HG02885 (cell line): ENCODE results near the gene PHF20.
A peak's percentile ranks its signal among the peaks of the same experiment; 100 is the strongest.
"Not testable (repeated sequence)": the region's sequence is repeated elsewhere in the genome, so short reads cannot be mapped to it uniquely, and the experiment has no call there.

Source experiments
- ATAC-seq: cut with Tn5 transposase; IDR thresholded peaks from one replicate; pipeline ENCODE4 v1.9.1; 2021; ENCODE audit warnings: mild to moderate bottlenecking; ENCODE audit not compliant: unreplicated experiment, poor library complexity

The PHF20 gene

DNA sequence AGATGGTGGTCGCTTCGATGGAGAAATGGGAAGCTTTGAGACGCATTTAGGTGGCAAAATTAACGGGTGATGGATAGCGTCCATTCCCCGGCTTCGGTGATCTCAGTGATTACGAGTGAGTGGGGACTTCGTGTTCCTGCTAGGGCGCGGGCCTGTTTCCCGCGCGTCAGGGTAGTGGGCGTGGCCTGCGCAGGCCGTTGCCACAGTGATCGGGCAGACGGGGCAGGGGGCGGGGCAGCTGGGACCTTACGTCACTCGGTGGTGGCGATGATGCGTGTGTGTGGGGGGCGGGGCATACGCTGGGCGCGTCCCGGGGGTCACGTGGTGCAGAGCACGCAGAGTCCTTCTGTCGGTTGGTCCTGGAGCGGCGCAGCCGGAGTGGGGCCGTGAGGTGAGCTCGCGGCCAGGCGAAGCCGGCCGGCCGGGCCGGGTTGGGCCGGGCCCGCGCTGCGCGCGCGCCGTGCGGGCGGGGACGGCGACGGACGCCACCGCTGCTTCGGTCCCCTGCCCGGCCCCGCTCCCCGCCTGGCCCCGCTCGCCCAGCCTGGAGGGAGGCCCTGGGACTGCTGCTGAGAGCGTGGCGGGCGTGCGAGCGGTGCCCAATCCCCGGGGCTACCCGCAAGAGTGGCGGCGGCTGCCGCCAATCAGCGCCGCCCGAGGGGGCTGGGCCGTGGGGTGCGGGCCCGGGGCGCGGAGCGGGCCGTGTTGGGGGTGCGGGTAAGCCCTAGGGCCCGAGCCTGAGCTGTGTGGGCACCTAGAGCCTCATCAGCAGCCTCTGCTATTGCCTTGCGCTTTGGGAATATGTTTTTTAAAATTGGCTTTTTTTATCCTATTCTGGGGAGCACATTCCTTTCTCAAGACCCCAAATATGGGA lies at the start of gene PHF20:
PHF20 (plus strand) TSS at position 327 of the 874 bp plus-strand sequence. CDS start 29,508 bp downstream, outside the sequence.
- peak; percentile 86 for ATAC-seq

DNA sequence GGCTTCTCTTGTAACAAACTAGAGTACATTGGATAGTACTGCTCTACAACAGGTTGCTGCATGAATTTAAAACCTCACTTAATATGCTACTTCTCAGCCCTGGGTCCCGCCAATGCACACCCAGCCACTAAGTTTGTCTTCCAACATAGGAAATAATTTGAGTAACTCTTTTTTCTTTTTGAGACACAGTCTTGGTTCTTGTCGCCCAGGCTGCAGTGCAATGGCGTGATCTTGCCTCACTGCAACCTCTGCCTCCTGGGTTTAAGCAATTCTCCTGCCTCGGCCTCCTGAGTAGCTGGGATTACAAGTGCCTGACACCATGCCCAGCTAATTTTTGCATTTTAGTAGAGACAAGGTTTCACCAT lies 48.6 kb upstream of the PHF20 start:
- ATAC-seq, result not testable (repeated sequence)

DNA sequence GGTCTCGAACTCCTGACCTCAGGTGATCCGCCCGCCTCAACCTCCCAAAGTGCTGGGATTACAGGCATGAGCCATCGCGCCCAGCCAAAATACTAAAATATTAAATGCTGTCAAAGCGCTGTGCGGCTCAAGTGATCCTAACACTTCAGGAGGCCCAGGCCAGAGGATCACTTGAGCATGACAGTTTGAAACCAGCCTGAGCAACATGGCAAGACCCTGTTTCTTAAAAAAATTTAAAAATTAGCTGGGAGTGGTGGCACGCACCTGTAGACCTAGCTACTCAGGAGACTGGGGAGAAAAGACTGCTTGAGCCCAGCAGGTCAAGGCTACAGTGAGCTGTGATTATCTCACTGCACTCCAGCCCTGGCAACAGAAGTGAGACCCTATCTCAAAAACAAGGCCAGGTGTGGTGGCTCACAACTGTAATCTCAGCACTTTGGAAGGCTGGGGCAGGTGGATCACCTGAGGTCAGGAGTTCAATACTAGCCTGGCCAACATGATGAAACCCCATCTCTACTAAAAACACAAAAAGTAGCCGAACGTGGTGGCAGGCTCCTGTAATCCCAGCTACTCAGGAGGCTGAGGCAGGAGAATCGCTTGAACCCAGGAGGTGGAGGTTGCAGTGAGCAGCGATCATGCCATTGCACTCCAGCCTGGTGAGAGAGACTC lies 48.0 kb upstream of the PHF20 start:
- ATAC-seq, result not testable (repeated sequence)

DNA sequence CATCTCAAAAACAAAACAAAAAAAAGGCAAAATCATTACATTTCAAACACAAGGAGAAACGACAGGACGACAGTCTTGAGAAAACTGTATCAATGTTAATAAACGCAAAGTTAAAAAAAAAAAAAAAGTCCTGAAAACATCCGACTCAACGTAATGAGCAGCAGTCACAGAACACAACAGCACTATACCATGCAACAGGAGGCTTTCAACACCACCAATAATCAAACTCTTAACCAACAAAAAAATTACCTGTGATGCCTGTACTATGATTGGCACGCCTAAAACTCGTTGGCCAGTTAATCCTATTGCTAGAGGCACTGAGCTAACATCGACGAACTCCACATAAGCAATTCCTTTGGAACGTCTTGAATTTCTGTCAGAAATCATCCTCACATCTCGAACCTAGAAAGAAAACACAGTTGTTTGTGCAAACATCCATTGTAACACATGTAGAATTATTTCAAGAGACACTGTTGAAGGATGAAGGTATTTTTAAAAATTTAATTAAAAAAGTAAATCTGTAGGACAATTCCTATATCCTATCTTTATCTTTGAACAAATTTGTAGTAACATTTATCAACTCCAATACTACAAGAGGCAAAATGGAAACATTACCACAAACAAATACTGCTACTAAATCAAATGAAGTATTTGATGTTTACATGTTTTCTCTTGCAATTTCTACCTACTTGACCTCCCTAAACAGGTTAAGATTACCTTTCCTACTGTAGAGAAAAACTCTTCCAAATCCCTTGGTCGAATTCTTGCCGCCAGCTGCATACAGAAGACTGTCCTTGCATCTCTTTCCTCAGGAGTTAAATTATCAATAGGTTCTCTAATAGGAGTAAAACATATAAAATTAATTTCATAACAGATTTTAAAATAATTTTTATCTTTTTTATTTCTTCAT lies 47.2 kb upstream of the PHF20 start:
- no peak for ATAC-seq

DNA sequence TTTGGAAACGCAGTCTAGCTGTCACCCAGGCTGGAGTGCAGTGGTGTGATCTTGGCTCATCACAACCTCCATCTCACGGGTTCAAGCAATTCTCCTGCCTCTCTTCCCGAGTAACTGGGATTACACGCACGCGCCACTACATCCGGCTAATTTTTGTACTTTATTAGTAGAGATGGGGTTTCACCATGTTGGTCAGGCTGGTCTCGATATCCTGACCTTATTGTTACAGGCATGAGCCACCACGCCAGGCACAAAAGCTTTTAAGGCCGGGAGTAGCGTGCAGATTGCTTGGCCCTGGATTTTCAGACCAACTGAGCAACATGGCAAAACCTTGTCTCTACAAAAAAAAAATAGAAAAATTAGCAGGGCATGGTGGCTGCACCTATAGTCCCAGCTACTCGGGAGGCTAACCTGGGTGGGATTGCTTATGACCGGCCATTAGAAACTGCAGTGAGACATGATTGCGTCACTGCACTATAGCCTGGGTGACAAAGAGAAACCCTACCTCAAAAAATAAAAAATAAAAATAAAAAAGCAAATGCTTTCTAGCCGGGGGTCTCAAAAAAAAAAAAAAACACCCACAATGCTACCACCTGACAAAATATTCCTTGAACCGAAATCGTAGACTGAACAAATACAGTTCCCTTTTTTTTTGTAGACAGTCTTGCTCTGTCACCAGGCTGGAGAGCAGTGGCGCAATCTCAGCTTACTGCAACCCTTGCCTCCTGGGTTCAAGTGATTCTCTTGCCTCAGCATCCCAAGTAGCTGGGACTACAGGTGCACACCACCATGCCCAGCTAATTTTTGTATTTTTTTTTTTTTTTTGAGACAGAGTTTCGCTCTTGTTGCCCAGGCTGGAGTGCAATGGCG lies 44.7 kb upstream of the PHF20 start:
- ATAC-seq, result no peak

DNA sequence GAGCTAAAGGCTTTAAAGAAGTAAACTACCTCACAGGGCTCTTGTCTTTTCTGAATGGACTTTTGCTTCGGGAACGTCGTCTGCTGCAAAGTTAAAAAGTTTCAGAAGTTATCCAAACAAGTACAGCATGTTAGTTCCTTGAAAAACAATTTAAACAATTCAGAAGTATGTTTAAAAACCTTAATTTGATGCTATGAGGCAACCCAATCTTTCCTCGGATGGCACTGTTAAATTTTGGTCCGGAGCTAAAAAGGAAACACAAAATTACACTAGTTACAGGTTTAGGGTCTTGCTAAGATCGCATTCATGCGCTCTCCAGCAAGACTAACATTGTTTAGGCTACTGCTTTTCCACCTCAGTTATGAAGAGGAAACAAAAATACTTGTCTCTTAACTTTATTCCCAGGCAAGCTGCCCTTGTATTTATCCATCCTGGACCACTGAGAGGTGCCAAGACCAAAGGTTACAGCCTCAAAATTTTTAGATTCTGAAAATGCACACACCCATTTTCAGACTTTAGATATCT lies 42.5 kb upstream of the PHF20 start:
- no peak for ATAC-seq

DNA sequence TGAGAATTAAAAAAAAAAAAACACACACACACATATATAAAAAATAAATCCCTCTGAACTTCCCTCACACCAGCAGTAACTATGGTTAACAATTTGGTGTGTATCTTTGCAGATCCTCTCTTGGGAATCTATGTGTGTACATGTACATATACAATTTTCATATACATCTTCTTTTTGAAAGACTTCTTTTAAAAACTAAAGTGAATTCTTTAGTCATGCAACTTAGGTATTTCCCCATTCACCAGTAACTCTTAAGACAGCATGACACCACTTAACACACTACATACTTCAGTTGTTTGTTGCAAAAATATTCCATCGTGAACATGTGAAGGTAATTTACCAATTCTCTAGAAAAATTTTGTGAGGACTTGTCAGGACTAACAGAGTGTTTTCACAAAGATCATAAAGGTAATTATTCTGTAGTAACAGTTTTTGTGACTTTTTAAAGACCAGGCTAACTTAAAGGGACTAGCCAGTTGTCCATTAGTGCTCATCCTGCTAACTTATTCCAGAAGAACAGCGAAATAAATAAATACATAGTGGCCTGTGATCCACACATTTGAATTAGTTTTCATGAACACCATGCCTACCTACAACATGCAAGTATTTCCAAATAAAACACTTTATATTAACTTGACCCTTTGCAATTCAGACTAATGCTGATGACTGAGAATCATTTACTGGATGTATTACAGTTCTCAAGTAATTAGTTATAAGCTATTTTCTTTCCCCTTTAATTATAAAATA lies 41.8 kb upstream of the PHF20 start:
- no peak for ATAC-seq

DNA sequence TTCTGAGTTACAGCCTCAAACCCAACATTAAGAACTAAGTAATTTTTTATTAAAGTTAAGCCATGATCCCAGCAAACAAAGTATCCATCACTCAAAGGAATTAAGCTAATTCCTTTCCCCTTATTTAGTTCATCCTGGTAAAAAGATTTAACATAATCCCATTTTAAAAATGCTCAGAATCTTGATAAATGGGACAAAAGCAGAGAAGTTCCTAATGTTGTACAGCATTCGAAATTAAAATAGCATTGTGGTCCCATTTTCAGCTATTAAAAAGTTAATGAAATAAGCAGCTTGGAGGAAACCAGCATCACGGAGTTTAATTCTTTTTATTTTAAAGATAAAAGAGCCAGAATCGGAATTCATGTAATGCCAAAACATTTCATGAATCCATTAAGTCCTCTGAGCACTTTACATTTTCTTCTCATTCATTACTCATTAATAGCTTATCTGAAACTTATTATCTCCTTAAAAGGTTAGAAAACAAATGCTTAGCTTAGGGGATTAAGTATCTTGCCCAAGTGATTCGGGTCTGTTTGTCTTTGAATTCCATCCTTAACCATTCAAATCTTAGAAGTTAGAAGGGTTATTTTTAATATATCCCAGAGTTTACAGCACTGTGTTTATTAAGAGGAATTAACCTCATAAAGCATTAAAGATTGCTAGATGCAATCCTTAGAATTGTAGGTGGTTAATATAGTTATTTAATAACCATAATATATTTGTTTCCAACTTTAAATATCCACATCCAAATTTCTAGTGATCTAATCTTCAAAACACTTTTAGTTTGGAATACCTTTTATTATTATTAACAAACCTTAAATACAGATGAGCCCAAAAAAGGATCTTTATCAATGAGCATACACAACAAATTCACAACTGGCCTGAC lies 41.0 kb upstream of the PHF20 start:
- ATAC-seq, result no peak

DNA sequence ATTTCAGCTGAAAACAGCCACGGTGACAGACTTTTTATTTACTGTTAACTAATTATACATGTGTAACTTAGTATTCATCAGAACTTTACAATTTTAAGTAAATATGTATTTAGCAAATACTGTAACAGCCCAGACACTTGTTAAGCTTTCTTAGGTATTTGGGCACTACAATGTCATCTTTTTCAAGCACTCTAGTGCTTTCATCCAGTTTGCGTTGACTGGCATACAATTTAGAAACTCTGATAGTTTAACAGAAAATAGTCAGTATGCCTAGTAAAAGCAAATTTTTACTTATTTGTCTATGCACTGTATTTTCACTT lies 40.4 kb upstream of the PHF20 start:
- no peak for ATAC-seq

DNA sequence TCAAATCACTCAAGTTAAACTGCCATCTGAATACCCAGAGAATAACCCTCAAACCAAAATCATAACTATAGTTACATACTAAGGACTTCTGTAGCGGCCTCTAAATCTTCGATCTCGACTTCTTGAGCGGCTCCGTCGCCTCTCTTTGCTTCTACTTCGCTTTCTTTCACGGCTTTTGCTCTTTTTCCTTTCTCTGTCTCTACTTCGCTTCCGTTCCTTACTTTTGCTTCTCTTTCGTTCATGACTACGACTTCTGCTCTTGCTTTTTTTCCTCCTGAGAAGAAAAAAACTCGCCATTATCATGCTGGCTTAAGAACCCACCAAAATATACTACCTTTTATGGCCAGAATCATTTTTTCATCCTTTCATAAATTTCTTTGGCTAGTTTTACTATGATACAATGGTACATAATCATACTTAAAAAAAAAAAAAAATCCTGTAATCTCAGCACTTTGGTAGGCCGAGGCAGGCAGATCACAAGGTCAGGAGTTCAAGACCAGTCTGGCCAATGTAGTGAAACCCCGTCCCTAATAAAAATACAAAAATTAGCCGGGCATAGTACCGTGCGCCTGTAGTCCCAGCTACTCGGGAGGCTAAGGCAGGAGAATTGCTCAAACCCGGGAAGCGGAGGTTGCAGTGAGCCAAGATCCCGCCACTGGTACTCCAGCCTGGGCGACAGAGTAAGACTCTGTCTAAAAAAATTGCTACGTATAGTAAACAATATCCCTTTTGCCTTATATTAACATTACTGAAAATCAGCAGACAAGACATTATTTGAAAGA lies 39.8 kb upstream of the PHF20 start:
- ATAC-seq, result no peak

DNA sequence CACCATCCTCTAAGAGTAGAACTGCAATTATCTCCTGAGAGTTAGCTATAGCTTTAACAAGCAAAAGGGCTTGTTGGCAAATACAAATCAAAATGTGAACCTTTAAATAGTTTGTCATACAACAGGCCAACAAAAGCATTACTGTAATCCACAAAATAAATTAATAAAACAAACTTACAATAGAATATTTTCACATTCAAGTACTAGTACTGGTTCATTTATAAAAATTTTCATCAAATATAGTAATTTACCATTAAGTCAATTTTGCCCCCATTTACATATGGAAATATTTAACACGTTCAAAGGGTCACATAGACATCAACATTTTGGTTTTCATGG lies 39.2 kb upstream of the PHF20 start:
- no peak for ATAC-seq

DNA sequence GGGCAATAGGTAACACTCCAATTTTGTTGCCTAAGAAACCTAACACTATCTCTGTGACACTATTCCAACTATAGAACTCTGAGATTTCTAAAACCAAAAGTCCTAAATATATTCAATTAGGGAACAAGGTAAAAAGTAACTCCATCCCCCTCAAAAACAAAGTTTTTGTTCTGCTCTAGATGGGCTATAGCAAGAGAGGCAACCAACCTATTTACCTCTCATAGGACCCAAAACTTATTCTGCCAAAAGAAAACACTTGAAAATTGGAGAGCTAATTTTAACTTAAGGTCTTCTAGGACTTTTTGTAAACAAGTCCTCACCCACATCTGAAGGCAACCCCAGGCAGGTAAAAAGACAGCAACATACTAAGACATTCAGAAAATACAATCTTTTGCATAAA lies 37.4 kb upstream of the PHF20 start:
- ATAC-seq, result no peak

DNA sequence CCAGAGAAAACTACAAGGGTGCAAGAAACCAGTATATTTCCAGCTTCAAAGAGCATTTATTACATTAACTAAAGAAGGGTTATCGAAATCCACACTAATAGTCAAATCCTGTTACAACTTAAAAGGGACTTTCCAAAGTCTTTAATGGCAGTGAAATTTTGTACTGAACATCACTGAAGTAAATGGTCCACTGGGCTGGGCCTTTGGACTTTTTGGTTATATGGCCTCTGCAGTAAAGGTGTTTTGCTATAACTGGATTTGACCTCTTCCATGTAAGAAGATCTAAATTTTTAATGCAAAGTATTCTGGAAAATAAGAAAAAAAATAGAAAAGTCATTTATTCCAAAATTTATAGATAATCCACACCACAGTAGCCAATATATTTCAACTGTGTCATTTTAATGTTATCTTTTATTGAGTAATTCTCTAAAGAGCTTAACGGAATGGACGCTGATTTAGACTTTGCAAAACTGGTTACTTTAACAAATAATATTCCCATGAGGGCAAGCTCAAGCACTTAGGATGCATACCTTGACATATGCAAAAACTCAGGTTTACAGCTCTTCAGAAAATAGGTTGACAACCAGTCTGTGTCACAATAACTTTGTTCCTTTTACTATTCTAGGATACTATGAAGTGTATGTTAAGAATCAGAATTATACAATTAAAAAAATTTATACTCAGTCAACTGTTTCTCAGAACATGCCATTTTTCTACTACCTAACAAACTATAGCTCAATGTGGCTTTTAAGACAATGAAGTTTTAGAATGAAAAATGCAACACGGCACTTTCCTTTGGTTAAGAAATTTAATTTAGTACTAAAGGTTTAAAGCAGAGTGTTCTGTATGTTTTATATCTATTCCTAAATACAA lies 36.8 kb upstream of the PHF20 start:
- ATAC-seq, result no peak

DNA sequence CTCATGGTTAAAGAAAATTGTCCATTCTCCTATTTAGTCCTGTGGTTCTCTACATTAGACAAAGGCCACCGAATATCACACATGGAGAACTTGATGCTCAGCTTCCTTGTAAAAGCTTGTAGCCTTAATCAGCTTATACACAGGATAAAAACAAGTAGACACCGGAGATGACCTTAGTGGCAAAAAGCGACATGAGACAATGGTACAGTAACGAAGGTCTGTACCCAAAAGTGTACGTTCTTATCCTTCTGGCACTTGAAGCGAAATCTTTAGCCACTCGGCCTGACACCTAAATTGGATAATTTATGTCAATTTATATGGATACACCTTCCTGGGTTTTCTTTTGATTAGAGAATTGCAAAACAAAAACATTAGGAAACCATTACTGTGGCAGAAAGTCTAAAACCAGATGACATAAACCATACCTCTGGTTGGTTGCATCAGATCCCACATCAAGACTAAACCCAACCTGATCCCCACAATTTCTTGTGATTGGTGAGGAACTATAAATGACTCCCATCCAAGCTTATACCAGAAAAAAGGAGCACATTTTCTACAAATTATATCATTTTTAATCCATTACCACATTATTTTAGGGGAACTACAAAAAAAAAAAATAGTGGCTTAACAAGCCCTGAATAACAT lies 35.9 kb upstream of the PHF20 start:
- ATAC-seq, result no peak

DNA sequence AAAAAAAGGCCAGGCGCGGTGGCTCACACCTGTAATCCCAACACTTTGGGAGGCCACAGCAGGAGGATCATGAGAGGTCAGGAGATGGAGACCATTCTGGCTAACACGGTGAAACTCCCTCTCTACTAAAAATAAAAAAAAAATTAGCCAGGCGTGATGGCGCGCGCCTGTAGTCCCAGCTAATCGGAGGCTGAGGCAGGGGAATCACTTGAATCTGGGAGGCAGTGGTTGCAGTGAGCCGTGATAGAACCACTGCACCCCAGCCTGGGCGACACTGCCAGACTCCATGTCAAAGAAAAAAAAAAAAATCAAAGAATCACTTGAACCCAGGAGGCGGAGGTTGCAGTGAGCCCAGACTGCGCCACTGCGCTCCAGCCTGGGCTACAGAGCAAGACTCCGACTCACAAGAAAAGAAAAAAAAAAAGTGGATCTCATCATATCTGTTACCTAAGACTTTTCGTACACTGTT lies 33.9 kb upstream of the PHF20 start:
- ATAC-seq, result no peak
